Heart left ventricle (tissue), 13 donors: ENCODE results near the gene NFE2L2.

Experiments used
- POLR2A ChIP-seq, 2 donors: fragments of 450-650 bp; IDR thresholded peaks; one replicate each; pipeline ENCODE4 v1.6.1; 2017; ENCODE audit warnings: antibody characterized with exemption in 2 of 2, mild to moderate bottlenecking in 2 of 2, moderate library complexity in 2 of 2
- TF ChIP-seq, protein P1 (sequence below), 12 donors: fragments of 200-600 bp; sonication (generic) in 4 of 12; IDR thresholded peaks; one replicate each; pipeline versions ENCODE4 v1.5.0 to v1.8.0; 2018 to 2022; ENCODE audit warnings: antibody characterized with exemption in 12 of 12, mild to moderate bottlenecking in 5 of 12
- donor health status: ischemic (EF 13 %, LVEDD 7.1; RV severe dilation, severe dysfunction).
- donor health status: DM: no; HTN: yes; CAD: no.
- donor health status: DM: no; HTN: no; CAD: no.
- donor health status: ischemic (EF 25% LVEDD 6.9; RV normal size, moderate dysfunction).
- donor health status: ischemic (EF 25% LVEDD 5.7; RV mildly dilated, moderate dysfunction).
- donor health status: ischemic (EF 35%, LVEDD 5.7; RV mildly dilated, moderate dysfunction).
- donor health status: nonischemic (EF 11% LVEDD 7.7; RV severe dilation, severe dysfunction).
- donor health status: DM: yes; HTN: yes; CAD: no.
- donor health status: PGD.
- donor health status: ischemic (EF 29% LVEDD 5.4; RV normal size, mild dysfunction).
- donor health status: nonischemic (EF 23%, LVEDD 6.1; RV moderate dilation, normal function).

DNA sequence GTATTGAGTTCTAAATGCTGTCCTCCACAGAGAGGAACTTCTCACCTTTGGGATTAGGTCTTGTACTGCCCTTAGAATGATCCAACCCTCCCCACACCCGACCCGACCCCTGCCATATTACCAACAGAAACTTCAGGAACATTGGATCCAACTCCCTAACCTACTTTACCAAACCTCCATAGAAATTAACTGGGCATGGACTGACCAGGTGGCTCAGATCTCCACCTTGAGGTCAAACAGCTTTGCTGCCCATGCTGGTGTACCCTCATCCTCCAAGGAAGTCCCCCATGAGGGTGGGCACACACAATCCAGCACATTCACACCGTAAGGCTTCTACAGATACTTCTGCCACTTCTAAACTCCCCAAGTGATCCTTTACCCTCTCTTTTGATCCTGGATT, 21.5 kb downstream of the NFE2L2 start:
- TF ChIP-seq, protein P1, sequence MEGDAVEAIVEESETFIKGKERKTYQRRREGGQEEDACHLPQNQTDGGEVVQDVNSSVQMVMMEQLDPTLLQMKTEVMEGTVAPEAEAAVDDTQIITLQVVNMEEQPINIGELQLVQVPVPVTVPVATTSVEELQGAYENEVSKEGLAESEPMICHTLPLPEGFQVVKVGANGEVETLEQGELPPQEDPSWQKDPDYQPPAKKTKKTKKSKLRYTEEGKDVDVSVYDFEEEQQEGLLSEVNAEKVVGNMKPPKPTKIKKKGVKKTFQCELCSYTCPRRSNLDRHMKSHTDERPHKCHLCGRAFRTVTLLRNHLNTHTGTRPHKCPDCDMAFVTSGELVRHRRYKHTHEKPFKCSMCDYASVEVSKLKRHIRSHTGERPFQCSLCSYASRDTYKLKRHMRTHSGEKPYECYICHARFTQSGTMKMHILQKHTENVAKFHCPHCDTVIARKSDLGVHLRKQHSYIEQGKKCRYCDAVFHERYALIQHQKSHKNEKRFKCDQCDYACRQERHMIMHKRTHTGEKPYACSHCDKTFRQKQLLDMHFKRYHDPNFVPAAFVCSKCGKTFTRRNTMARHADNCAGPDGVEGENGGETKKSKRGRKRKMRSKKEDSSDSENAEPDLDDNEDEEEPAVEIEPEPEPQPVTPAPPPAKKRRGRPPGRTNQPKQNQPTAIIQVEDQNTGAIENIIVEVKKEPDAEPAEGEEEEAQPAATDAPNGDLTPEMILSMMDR (IDR thresholded peaks at IDR 0.05), result no peak
- TF ChIP-seq POLR2A (IDR thresholded peaks at IDR 0.05), result no peak
